Measurements from ENCODE around the gene EPHA4.

The EPHA4 gene

DNA sequence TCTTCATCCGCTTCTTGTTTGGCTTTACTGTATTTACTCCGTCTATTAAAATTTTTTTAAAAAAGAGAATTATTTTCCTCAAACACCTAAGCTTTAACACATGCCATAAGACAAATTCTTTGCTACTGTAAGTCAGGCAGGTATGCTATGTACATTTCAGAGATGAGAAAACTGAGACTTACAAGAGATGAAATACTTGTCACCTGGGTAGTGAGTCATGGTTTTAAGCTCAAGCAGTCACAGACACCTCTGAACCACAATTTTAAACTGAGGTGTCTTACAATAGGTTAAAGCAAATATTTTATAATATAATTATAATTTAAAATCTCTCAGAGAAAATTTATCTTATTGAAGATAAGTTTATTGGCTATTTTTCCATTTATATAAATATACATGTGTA is 126.0 kb downstream of the EPHA4 start:
- Mint-ChIP-seq H3K4me1 (ENCODE audit: low read depth) (no peaks in the 10 kb centered on the region), H3K27me3 (no peaks in the 10 kb centered on the region), H3K27ac (no peak overlapping the region), H3K9me3 (ENCODE audit: low read depth) (no peaks in the 10 kb centered on the region), H3K36me3 (no peaks in the 10 kb centered on the region), H3K4me3 (no peak overlapping the region)

DNA sequence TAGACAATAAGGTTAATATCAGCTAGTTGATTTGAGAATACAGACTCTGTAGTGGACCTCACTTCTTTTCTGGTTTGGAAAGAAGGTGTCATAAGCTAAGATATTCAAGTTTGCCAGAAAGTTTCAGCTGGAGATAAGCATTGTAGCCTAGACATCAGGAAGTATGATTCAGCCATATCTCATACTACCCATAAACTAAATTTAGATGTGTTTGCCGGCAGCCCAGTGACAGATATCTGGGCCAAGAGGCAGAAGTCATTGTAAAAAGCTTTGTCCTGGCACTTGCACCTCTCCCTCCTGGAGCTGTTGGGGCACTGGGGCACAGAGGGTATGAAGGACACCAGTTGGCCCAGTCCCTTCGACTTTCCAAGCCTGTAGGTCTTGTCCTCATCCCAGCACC is 128.0 kb downstream of the EPHA4 start:
- Mint-ChIP-seq H3K27ac (no peak overlapping the region), H3K4me3 (no peak overlapping the region), H3K27me3 (no peaks in the 10 kb centered on the region), H3K4me1 (ENCODE audit: low read depth) (no peaks in the 10 kb centered on the region), H3K36me3 (no peaks in the 10 kb centered on the region), H3K9me3 (ENCODE audit: low read depth) (no peaks in the 10 kb centered on the region)

DNA sequence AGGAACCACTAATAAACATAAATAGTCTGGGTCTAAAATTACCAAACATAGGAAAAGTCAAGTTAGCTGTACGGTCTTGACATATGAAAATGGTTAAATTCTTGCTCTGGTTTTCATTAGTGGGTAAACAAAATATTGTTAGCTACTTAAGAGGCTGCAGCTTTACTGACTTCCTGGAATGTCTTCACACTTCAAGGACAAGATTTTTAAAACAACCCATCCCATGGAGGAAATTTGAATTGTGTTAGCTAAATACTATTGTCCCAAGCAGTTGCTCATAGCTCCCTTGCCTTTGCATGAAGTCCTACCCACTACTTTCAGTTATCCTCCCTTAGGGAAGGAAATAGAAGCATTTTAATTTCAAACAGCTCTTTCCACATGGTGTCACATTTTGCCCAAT is 128.5 kb downstream of the EPHA4 start:
- Mint-ChIP-seq H3K4me3 (no peak overlapping the region), H3K36me3 (no peaks in the 10 kb centered on the region), H3K4me1 (ENCODE audit: low read depth) (no peaks in the 10 kb centered on the region), H3K9me3 (ENCODE audit: low read depth) (no peaks in the 10 kb centered on the region), H3K27me3 (no peaks in the 10 kb centered on the region), H3K27ac (no peak overlapping the region)

DNA sequence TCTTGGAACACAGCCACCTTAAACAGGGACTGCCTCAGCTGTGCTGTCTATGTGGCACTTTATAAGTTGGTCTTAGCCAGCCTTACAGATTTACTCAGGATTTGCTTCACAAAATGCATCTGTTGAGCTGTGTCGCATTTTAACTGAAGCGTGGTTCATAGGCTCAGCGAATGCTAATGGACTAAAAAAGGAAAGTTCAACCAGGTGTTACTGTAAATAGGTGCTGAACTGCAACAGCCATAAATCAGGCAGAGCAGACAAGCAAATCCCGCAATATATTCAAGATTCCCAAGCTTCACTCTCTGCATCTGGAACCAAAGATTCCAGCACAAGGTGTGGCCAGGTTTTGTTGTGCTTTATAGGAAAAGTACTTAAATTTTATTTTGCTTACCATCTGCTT is 130.0 kb downstream of the EPHA4 start:
- Mint-ChIP-seq H3K4me1 (ENCODE audit: low read depth) (no peaks in the 10 kb centered on the region), H3K36me3 (no peaks in the 10 kb centered on the region), H3K4me3 (no peak overlapping the region), H3K27me3 (no peaks in the 10 kb centered on the region), H3K9me3 (ENCODE audit: low read depth) (no peaks in the 10 kb centered on the region), H3K27ac (no peak overlapping the region)

DNA sequence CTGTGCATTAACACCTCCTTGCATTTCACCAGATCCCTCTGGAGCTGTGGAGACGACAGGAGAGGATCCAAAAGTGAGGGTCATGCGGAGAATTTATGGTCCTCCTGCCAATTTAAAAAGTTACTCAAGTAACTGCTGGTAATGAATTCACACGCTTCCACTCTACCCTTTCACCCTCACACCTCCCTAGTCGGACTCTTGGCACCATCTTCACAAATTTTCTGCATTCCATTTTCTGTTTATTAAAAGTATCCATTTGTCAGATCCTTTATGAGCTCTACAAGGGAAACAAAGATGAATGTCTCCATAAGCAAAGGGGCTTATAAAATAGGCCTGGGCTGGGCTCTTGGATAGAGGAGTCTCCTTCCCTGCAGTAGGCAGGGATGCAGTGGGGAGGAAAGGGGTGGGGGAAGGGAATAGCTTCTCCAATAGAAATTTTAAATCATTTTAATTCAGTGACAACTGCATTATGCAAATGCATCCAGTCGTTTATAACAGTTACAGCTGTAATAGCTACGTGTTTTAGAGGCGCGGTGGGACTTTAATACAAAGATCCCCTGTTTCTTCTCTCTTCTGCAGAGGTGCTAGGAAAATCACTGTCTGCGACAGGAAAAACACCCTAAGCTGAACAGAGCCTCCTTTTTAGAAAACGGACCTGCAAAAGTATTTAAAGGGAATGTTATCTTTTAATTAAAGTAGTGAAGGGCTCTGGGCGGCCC is 132.2 kb downstream of the EPHA4 start:
- no peaks in the 10 kb centered on the region for H3K9me3 Mint-ChIP-seq (ENCODE audit: low read depth)
- no peak overlapping the region for H3K4me3 Mint-ChIP-seq
- no peaks in the 10 kb centered on the region for H3K27me3 Mint-ChIP-seq
- H3K36me3 Mint-ChIP-seq = no peaks in the 10 kb centered on the region
- H3K27ac Mint-ChIP-seq = no peak overlapping the region
- no peaks in the 10 kb centered on the region for H3K4me1 Mint-ChIP-seq (ENCODE audit: low read depth)

DNA sequence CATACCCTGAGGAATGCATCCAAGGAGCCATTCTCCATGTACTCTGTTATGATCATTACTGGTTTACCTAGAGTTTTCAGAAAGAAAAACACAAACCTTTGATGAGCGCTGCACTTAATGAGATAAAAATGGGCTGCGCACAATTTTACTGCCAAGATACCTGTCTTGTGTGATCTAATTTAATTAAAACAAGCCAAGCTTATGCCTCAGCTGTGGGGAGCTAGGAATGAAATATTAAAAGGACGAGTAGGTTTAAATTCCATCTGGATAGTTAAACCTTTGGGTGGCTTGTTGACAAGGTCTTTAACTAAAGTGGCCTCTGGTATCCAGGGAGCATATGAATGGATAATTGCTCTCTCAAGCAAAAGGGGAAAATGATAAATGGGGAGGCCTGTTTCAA is 135.0 kb downstream of the EPHA4 start:
- no peaks in the 10 kb centered on the region for H3K4me1 Mint-ChIP-seq (ENCODE audit: low read depth)
- H3K9me3 Mint-ChIP-seq (ENCODE audit: low read depth) = no peaks in the 10 kb centered on the region
- H3K4me3 Mint-ChIP-seq = no peak overlapping the region
- no peak overlapping the region for H3K27ac Mint-ChIP-seq
- no peaks in the 10 kb centered on the region for H3K27me3 Mint-ChIP-seq
- H3K36me3 Mint-ChIP-seq = no peaks in the 10 kb centered on the region

DNA sequence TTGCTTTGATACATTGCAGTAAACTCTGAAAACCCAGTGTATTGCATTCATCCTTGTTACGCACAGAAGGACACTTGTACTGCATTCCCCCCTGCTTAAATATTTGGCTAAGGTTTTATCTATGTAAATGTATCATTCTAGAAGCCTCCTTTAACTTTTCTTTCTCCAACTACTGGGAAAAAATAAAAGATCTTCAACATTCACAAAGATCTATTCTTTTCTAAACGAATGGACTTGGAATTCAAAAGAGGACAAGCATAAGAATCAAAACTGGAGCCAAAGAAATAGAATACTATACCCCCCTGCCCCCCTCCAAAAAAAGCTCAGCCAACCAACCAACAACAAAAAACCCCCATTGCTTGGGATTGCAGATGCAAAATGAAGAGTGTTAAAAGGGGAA is 136.9 kb downstream of the EPHA4 start:
- Mint-ChIP-seq H3K27ac (no peak overlapping the region), H3K27me3 (no peaks in the 10 kb centered on the region), H3K4me3 (no peak overlapping the region), H3K9me3 (ENCODE audit: low read depth) (no peaks in the 10 kb centered on the region), H3K36me3 (no peaks in the 10 kb centered on the region), H3K4me1 (ENCODE audit: low read depth) (no peaks in the 10 kb centered on the region)

DNA sequence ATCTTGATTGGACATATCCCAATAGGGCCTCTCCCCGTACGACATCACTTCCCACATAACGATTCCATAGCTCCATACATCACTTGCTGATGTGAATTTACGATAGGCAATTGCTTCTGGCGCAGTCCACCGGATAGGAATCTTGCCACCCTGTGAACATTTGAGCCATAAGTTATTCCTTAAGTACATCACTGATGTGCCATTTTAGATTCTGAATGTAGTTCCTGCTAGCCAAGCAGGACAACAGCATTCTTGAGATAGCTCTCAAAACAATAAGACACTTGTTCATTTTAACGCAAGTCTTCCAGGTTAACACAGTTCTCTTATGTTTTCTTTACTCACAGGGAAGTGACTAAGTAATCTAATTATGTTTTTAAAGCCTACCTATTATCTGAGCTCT is 138.0 kb downstream of the EPHA4 start:
- Mint-ChIP-seq H3K9me3 (ENCODE audit: low read depth) (no peaks in the 10 kb centered on the region), H3K27ac (no peak overlapping the region), H3K4me3 (no peak overlapping the region), H3K36me3 (no peaks in the 10 kb centered on the region), H3K27me3 (no peaks in the 10 kb centered on the region), H3K4me1 (ENCODE audit: low read depth) (no peaks in the 10 kb centered on the region)

DNA sequence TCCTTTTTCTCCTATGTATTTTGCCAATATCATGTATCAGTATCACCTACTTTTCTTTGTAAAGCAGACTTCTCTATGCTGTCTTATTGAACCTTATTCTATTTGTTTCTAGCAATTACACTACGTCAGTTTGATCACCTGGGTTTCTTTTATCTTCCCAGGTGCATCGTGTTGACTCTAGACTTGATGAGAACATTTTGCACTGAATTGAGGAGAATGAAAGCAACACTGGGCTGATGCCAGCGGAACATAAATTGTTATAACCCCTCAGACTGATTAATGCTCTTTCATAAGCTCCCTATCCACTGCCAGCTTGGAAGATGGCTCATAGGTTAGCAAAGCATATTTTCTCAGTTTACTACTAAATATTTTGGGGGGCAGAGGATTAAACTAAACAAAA is 140.6 kb downstream of the EPHA4 start:
- no peaks in the 10 kb centered on the region for H3K27me3 Mint-ChIP-seq

DNA sequence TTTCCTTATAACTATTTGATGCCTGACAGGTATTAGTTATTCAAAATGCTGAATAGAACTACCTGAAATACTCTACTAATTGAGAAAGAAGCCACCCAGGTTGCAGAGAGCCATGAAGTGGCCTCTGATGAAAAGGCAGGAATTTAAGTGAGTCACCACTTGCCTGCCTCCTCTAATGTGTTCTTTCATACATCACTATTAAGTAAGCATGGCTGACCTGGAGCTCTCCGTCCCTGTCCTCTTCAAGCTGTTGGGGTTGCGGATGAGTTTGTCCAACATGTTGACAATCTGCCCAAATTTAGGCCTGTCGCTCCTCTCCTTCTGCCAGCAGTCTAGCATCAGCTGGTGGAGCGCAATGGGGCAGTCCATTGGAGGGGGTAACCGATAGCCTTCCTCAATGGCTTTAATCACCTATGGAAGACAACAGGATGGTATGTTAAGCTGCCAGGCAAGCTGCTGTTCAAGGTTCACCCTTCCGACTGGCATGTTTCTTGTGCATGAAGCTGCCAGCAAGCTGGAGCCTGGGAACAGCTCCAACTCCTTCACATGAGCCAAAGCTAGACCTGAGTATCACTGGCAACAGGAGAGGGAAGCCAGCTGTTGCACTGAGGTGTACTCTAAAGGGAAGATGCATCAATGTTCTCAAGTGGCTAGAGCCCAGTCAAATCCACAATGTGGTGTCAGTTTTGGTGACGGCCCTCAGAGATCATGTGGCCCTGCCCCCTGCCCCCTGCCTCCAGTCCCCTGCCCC is 142.2 kb downstream of the EPHA4 start:
- H3K27me3 Mint-ChIP-seq = no peaks in the 10 kb centered on the region
- no peaks in the 10 kb centered on the region for H3K4me1 Mint-ChIP-seq (ENCODE audit: low read depth)
- no peak overlapping the region for H3K27ac Mint-ChIP-seq
- no peaks in the 10 kb centered on the region for H3K36me3 Mint-ChIP-seq
- H3K4me3 Mint-ChIP-seq = no peak overlapping the region
- H3K9me3 Mint-ChIP-seq (ENCODE audit: low read depth) = no peaks in the 10 kb centered on the region

More for the DNA sequence above, 140.6 kb downstream of the EPHA4 start:
- no peaks in the 10 kb centered on the region for H3K9me3 Mint-ChIP-seq (ENCODE audit: low read depth)
- no peaks in the 10 kb centered on the region for H3K36me3 Mint-ChIP-seq
- H3K27ac Mint-ChIP-seq = no peak overlapping the region
- H3K4me1 Mint-ChIP-seq (ENCODE audit: low read depth) = no peaks in the 10 kb centered on the region
- H3K4me3 Mint-ChIP-seq = no peak overlapping the region

DNA sequence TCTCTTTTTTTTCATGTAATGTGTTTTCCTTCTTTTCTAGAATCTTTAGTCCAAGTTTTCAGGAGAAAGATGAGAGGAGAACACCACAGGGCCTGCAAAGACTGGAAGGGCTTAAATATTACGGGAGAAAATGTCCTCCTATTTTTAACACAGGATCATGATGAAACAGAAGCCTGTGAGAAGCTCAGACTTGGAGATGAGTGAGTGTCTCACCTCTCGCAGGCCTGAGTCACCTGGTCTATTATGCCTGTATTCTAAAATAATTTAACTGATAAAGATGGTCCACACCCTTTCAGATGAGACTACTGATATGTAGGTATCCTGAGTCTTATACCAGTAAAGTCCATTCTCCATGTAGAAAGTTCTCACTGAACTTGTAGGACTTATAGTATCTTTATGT is 143.2 kb downstream of the EPHA4 start:
- Mint-ChIP-seq H3K4me1 (ENCODE audit: low read depth) (no peaks in the 10 kb centered on the region), H3K36me3 (no peaks in the 10 kb centered on the region), H3K4me3 (no peak overlapping the region), H3K9me3 (ENCODE audit: low read depth) (no peaks in the 10 kb centered on the region), H3K27me3 (no peaks in the 10 kb centered on the region), H3K27ac (no peak overlapping the region)

DNA sequence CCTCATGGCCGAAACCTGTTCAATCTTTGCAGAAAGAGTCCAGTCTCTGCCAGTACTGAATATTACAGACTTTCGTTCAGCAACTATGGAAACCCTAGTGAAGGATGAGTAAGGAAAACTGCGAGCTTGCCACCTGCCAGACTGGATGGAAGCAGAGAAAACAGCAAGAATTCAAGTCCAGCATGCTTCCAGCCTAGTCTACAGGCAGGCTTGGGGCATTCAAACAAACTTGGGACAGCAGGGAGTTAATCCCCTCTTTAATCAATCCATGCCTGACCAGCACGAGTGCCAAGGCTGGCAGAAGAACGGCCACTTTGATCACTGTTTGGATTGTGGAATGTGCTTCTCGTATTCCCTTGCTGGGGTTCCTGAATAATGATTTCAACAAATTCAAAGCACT is 145.2 kb downstream of the EPHA4 start:
- H3K36me3 Mint-ChIP-seq = no peaks in the 10 kb centered on the region
- no peak overlapping the region for H3K4me3 Mint-ChIP-seq
- no peaks in the 10 kb centered on the region for H3K9me3 Mint-ChIP-seq (ENCODE audit: low read depth)
- no peak overlapping the region for H3K27ac Mint-ChIP-seq
- no peaks in the 10 kb centered on the region for H3K27me3 Mint-ChIP-seq
- H3K4me1 Mint-ChIP-seq (ENCODE audit: low read depth) = no peaks in the 10 kb centered on the region

DNA sequence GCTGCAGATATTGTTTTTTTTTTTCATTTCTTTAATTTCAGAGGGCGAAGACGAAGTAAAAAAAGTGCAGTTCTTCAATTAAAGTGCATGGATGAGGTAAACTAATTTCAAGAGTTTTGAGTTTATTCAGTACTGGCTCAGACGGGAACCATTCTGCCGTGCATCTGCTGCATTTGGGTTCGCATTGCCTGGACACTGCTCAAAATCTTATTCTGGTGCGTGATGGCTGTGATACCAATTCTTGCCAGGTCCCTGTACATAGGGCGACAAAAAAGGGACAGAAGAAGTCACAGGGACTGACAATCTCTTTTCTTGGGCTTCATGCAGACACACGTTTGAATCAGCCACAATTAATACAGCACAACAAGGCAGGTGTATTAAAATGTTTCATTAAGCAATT is 146.2 kb downstream of the EPHA4 start:
- Mint-ChIP-seq H3K4me3 (no peak overlapping the region), H3K9me3 (ENCODE audit: low read depth) (no peaks in the 10 kb centered on the region), H3K36me3 (no peaks in the 10 kb centered on the region)

DNA sequence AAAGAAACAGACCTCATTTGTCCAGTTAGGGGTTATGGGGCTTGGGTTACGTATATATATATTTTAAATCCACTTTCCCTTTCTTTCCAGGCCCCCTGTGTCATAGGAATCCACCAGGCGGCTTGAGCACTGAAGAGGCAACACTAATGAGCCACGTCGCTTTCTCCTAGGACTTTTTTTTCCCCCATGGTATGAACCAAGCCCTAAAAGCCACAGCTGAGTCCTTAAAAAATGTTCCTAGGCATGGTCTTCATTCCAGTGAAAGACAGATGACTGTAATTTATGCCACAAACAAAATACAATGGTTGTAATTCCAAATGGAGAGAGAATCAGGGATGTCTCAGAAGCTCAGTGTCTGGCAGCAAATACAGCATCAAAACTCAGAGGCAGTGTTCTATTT is 146.8 kb downstream of the EPHA4 start:
- H3K36me3 Mint-ChIP-seq = no peaks in the 10 kb centered on the region
- no peak overlapping the region for H3K4me3 Mint-ChIP-seq
- H3K9me3 Mint-ChIP-seq (ENCODE audit: low read depth) = no peaks in the 10 kb centered on the region
- no peak overlapping the region for H3K27ac Mint-ChIP-seq
- no peaks in the 10 kb centered on the region for H3K27me3 Mint-ChIP-seq
- peaks cover 2% of the 10 kb centered on the region for H3K4me1 Mint-ChIP-seq (ENCODE audit: low read depth)

More for the DNA sequence above, 146.2 kb downstream of the EPHA4 start:
- Mint-ChIP-seq H3K27ac (no peak overlapping the region), H3K27me3 (no peaks in the 10 kb centered on the region), H3K4me1 (ENCODE audit: low read depth) (no peaks in the 10 kb centered on the region)

DNA sequence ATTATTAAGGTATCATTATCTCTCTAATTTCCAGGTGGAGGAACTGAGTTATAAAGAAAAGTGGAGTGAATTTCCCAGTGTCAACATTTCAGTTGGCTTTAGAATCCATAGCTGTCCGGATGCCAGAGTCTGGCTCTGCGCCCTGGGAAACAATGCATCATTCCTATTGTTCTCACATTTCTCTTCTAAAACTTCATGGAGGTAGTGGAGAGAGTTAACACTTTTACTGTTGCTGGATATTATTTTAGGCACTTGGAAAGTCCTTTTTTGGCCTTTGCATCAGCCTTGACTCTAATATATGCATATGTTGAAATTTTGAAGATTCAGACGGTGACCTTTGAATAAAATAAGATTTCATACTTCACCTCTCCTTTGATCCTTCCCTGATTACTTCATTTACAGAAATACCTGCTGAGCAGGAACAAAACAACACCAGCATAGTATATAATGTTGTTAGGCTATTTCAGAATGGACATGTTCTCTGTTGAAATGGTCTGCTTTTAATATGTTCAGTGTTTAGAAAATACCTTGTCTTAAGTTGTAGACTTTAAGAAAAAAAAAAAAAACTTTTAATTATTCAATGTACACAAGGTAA is 148.8 kb downstream of the EPHA4 start:
- Mint-ChIP-seq H3K4me3 (no peak overlapping the region), H3K27me3 (no peaks in the 10 kb centered on the region), H3K4me1 (ENCODE audit: low read depth) (peaks cover 6% of the 10 kb centered on the region), H3K27ac (no peak overlapping the region), H3K9me3 (ENCODE audit: low read depth) (no peaks in the 10 kb centered on the region), H3K36me3 (no peaks in the 10 kb centered on the region)

All from activated naive CD8-positive, alpha-beta T cell (primary cell).